ENCODE results near the gene SALL2.
A peak's percentile ranks its signal among the peaks of the same experiment; 100 is the strongest.

Gene SALL2

GRCh38 chr14:21498540-21499526, 27.3 kb downstream of the SALL2 start:
- Histone ChIP-seq H3K4me2 (ENCODE audit: insufficient read depth, low read length) (no peak overlapping the region), H3K9me3 (ENCODE audit: insufficient read depth, low read length, severe bottlenecking) (no peaks in the 10 kb centered on the region), H3K27me3 (ENCODE audit: insufficient read depth, low read length, poor library complexity) (no peaks in the 10 kb centered on the region), H3K27ac (ENCODE audit: low read length) (no peak overlapping the region), H3K4me3 (ENCODE audit: low read depth in 1 of 2, low read length in 2 of 2) (no peak overlapping the region), H3K4me1 (ENCODE audit: insufficient read depth, low read length) (no peaks in the 10 kb centered on the region), H4K20me1 (ENCODE audit: insufficient read depth, low read length) (no peaks in the 10 kb centered on the region), H3K36me3 (ENCODE audit: insufficient read depth, low read length) (peaks cover 93% of the 10 kb centered on the region), H2AFZ (ENCODE audit: low read depth, low read length) (no peak overlapping the region), H3K79me2 (ENCODE audit: insufficient read depth, low read length) (peaks cover 7% of the 10 kb centered on the region; the same call in 1 of the 2 replicates), H3K9ac (ENCODE audit: low read depth, low read length) (no peak overlapping the region)
- ATAC-seq (ENCODE audit: insufficient read depth, low read depth), result peak; percentile 77
- DNase-seq, result peak; percentile 31
- TF ChIP-seq EZH2 (IDR thresholded peaks at IDR 0.05; ENCODE audit: borderline replicate concordance, low read depth, low read length, severe bottlenecking) (no peak), CTCF (IDR thresholded peaks at IDR 0.05; ENCODE audit: borderline replicate concordance, extremely low read depth, low read length, poor library complexity, severe bottlenecking) (peak; percentile 66)

- no peaks in the 10 kb centered on the region for H3K79me2 ChIP-seq (ENCODE audit: insufficient read depth, low read length)
- no peaks in the 10 kb centered on the region for H3K27me3 ChIP-seq (ENCODE audit: insufficient read depth, low read length, poor library complexity)
- TF ChIP-seq EZH2 (IDR thresholded peaks at IDR 0.05; ENCODE audit: borderline replicate concordance, low read depth, low read length, severe bottlenecking) (no peak), CTCF (IDR thresholded peaks at IDR 0.05; ENCODE audit: borderline replicate concordance, extremely low read depth, low read length, poor library complexity, severe bottlenecking) (no peak)
- ATAC-seq (ENCODE audit: insufficient read depth, low read depth), result no peak
- no peaks in the 10 kb centered on the region for H3K9me3 ChIP-seq (ENCODE audit: insufficient read depth, low read length, severe bottlenecking)
- peaks cover 87% of the 10 kb centered on the region for H3K36me3 ChIP-seq (ENCODE audit: insufficient read depth, low read length)
- no peak overlapping the region for H3K4me2 ChIP-seq (ENCODE audit: insufficient read depth, low read length)
- no peaks in the 10 kb centered on the region for H3K4me1 ChIP-seq (ENCODE audit: insufficient read depth, low read length)
- no peak for DNase-seq
- H3K4me3 ChIP-seq (ENCODE audit: low read depth in 1 of 2, low read length in 2 of 2), result no peak overlapping the region
- H2AFZ ChIP-seq (ENCODE audit: low read depth, low read length), result no peak overlapping the region
- no peak overlapping the region for H3K27ac ChIP-seq (ENCODE audit: low read length)
- no peaks in the 10 kb centered on the region for H4K20me1 ChIP-seq (ENCODE audit: insufficient read depth, low read length)
- H3K9ac ChIP-seq (ENCODE audit: low read depth, low read length), result no peak overlapping the region
These were observed 29.7 kb downstream of the SALL2 start for GRCh38 chr14:21496453-21496852.

GRCh38 chr14:21494902-21495762, 31.0 kb downstream of the SALL2 start:
- Histone ChIP-seq H3K9ac (ENCODE audit: low read depth, low read length) (no peak overlapping the region), H3K79me2 (ENCODE audit: insufficient read depth, low read length) (no peaks in the 10 kb centered on the region), H3K4me1 (ENCODE audit: insufficient read depth, low read length) (no peaks in the 10 kb centered on the region), H3K27ac (ENCODE audit: low read length) (no peak overlapping the region), H3K36me3 (ENCODE audit: insufficient read depth, low read length) (peaks cover 84% of the 10 kb centered on the region), H2AFZ (ENCODE audit: low read depth, low read length) (no peak overlapping the region), H3K9me3 (ENCODE audit: insufficient read depth, low read length, severe bottlenecking) (no peaks in the 10 kb centered on the region), H3K4me2 (ENCODE audit: insufficient read depth, low read length) (no peak overlapping the region), H3K27me3 (ENCODE audit: insufficient read depth, low read length, poor library complexity) (no peaks in the 10 kb centered on the region), H3K4me3 (ENCODE audit: low read depth in 1 of 2, low read length in 2 of 2) (no peak overlapping the region), H4K20me1 (ENCODE audit: insufficient read depth, low read length) (no peaks in the 10 kb centered on the region)
- DNase-seq (no peak), ATAC-seq (ENCODE audit: insufficient read depth, low read depth) (no peak)
- TF ChIP-seq CTCF (IDR thresholded peaks at IDR 0.05; ENCODE audit: borderline replicate concordance, extremely low read depth, low read length, poor library complexity, severe bottlenecking), result no peak
- no peak for TF ChIP-seq EZH2 (IDR thresholded peaks at IDR 0.05; ENCODE audit: borderline replicate concordance, low read depth, low read length, severe bottlenecking)
